ENCODE data around the gene BTBD9. TPM values are rescaled to one million over a fixed set of nuclear protein-coding genes. Genes with fewer than 3 reads are reported as not detected.

Gene BTBD9
- total RNA-seq, result 10 to 100 TPM in 1 of 4 donors, 1 to 10 TPM in 3; 5.5 to 14.1 (median 6.3) TPM

DNA sequence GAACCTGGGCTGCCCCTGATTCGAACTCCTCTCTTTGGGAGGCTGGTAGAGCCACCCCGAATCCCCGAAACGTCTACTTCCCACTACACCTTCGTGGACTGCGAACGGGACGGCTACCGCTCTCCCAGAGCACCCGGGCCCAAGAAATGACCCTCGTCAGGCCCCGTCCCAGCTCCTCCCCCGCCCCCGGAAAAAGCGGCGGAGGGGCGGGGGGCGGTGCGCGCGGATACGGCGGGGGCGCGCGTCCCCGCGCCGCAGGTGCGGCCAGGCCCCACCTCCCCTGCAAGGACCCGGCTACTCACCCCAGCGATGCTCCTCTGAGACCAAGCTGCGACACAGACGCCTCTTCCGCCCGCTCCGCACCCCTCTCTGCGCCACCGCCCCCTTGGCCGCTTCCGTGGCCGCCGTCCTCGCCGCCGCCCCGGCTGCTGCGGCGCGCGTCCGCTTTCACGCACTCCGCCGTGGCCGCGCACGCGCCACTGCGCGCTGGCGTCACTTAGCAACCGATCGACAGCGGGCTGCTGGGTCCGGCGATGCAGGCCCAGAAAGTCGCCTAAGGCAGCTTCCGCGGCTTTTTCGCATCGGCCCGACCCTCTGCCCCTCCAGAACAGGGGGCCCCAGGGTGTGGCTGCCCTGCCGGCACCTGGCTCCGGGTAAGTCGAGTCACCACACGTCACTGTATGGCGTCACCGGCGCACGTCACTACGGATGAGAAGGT, at the start of gene BTBD9:
Gene BTBD9 (minus strand): TSS at position 432 of the 718 bp plus-strand sequence.
- H3K27ac ChIP-seq, result peak within 1 kb of the TSS; percentile 78 to 94 (median 90)
- ATAC-seq (peak; percentile 88 to 91), DNase-seq (peak; percentile 47 to 70)
- H3K9me3 ChIP-seq, result no peaks in the 10 kb centered on the region
- no peaks in the 10 kb centered on the region for H3K36me3 ChIP-seq
- peak; percentile 41 to 54 for TF ChIP-seq POLR2A (IDR thresholded peaks at IDR 0.05)
- TF ChIP-seq, protein P1, sequence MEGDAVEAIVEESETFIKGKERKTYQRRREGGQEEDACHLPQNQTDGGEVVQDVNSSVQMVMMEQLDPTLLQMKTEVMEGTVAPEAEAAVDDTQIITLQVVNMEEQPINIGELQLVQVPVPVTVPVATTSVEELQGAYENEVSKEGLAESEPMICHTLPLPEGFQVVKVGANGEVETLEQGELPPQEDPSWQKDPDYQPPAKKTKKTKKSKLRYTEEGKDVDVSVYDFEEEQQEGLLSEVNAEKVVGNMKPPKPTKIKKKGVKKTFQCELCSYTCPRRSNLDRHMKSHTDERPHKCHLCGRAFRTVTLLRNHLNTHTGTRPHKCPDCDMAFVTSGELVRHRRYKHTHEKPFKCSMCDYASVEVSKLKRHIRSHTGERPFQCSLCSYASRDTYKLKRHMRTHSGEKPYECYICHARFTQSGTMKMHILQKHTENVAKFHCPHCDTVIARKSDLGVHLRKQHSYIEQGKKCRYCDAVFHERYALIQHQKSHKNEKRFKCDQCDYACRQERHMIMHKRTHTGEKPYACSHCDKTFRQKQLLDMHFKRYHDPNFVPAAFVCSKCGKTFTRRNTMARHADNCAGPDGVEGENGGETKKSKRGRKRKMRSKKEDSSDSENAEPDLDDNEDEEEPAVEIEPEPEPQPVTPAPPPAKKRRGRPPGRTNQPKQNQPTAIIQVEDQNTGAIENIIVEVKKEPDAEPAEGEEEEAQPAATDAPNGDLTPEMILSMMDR (IDR thresholded peaks at IDR 0.05 in 4 of 5, conservative IDR thresholded peaks at IDR 0.05 in 1 of 5), result no peak
- intact Hi-C loops (cut with DNase I; ENCODE audit: low total_unique reads) (loop anchor here (1.0 kb wide), 1 partner anchor 64 kb away; the partner anchor contains the start of gene GLO1), in situ Hi-C loops (cut with MboI; ENCODE audit: low sequenced_read_pairs in 4 of 4) (no loop called here)
- peaks cover 21 to 28% of the 10 kb centered on the region in 2 donors for H3K4me1 ChIP-seq
- no peaks in the 10 kb centered on the region for H3K27me3 ChIP-seq
- peak within 1 kb of the TSS; percentile 75 to 97 (median 85) for H3K4me3 ChIP-seq

- H3K27me3 ChIP-seq, result no peaks in the 10 kb centered on the region
- intact Hi-C loops (cut with DNase I; ENCODE audit: low total_unique reads) (no loop called here), in situ Hi-C loops (cut with MboI; ENCODE audit: low sequenced_read_pairs in 4 of 4) (no loop called here)
- DNase-seq (no peak), ATAC-seq (no peak)
- TF ChIP-seq, protein P1 (IDR thresholded peaks at IDR 0.05 in 4 of 5, conservative IDR thresholded peaks at IDR 0.05 in 1 of 5), result no peak
- no peak for TF ChIP-seq POLR2A (IDR thresholded peaks at IDR 0.05)
- H3K27ac ChIP-seq, result no peak overlapping the region
- H3K4me3 ChIP-seq, result no peak overlapping the region
- H3K36me3 ChIP-seq, result peaks cover 0 to 7% of the 10 kb centered on the region in 2 donors
- peaks cover 7 to 15% of the 10 kb centered on the region in 2 donors for H3K4me1 ChIP-seq
- H3K9me3 ChIP-seq, result no peaks in the 10 kb centered on the region
Measured at GRCh38 chr6:38688579-38689087, 48.9 kb upstream of the BTBD9 start.

DNA sequence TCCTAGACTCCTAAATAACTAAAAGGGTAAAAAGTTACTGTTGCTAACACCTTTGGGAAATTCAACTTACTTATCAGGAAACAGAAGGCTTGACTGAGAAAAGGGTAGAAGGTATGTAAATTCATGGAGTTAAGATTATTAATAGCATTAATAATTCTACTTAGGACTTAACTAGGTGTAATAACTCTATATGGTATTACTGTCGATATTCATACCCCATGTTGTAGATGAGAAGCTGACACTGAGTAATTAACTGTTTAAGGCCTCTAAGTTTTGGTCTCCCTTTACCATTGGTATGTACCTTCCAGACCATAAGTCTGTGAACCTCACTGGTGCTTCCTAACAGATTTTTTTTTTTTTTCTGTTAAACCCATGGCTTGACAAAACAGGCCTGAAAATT, 47.8 kb upstream of the BTBD9 start:
- no peak for DNase-seq
- intact Hi-C loops (cut with DNase I; ENCODE audit: low total_unique reads), result no loop called here
- H3K4me1 ChIP-seq, result peaks cover 7 to 15% of the 10 kb centered on the region in 2 donors
- no peak for TF ChIP-seq POLR2A (IDR thresholded peaks at IDR 0.05)
- TF ChIP-seq, protein P1 (IDR thresholded peaks at IDR 0.05 in 4 of 5, conservative IDR thresholded peaks at IDR 0.05 in 1 of 5), result no peak
- no peaks in the 10 kb centered on the region for H3K27me3 ChIP-seq
- in situ Hi-C loops (cut with MboI; ENCODE audit: low sequenced_read_pairs in 4 of 4), result no loop called here
- H3K27ac ChIP-seq, result no peak overlapping the region
- H3K9me3 ChIP-seq, result no peaks in the 10 kb centered on the region
- peaks cover 0 to 18% of the 10 kb centered on the region in 2 donors for H3K36me3 ChIP-seq
- no peak for ATAC-seq
- H3K4me3 ChIP-seq, result no peak overlapping the region

DNA sequence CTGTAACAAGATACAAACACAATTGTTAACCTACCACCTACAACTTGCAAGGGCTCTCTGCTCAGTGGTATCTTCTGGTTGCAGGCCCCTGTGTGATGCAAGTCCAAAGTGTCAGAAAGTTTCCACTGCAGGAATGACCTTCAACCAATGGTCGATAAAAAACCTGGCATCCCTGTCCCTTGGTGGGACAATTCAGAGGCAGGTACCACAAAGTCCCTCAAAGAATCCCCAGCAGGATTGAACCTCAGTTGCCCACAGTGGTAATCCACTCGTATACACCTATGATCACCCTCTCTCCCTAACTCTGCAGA, 47.3 kb upstream of the BTBD9 start:
- peaks cover 0 to 23% of the 10 kb centered on the region in 2 donors for H3K36me3 ChIP-seq
- H3K9me3 ChIP-seq, result no peaks in the 10 kb centered on the region
- DNase-seq (no peak), ATAC-seq (no peak)
- no peak overlapping the region for H3K27ac ChIP-seq
- in situ Hi-C loops (cut with MboI; ENCODE audit: low sequenced_read_pairs in 4 of 4), result no loop called here
- peaks cover 7 to 15% of the 10 kb centered on the region in 2 donors for H3K4me1 ChIP-seq
- intact Hi-C loops (cut with DNase I; ENCODE audit: low total_unique reads), result no loop called here
- no peaks in the 10 kb centered on the region for H3K27me3 ChIP-seq
- H3K4me3 ChIP-seq, result no peak overlapping the region
- no peak for TF ChIP-seq POLR2A (IDR thresholded peaks at IDR 0.05)
- TF ChIP-seq, protein P1 (IDR thresholded peaks at IDR 0.05 in 4 of 5, conservative IDR thresholded peaks at IDR 0.05 in 1 of 5), result no peak
